ENCODE data around the gene PIGQ.

PIGQ gene

GRCh38 chr16:539901-540530, 29.8 kb upstream of the PIGQ start:
- in situ Hi-C loops (cut with HindIII; ENCODE audit: low pct_ligation_motif_present, low sequenced_read_pairs): no loop called here
- peaks cover 8% of the 10 kb centered on the region for H3K36me3 ChIP-seq (replicated peaks)
- H3K27me3 ChIP-seq (replicated peaks): no peaks in the 10 kb centered on the region
- peak; percentile 76 for DNase-seq
- peak overlapping the region; percentile 40 for H3K27ac ChIP-seq
- H3K4me3 ChIP-seq (ENCODE audit: low read depth, low read length): no peak overlapping the region
- TF ChIP-seq, protein P1, sequence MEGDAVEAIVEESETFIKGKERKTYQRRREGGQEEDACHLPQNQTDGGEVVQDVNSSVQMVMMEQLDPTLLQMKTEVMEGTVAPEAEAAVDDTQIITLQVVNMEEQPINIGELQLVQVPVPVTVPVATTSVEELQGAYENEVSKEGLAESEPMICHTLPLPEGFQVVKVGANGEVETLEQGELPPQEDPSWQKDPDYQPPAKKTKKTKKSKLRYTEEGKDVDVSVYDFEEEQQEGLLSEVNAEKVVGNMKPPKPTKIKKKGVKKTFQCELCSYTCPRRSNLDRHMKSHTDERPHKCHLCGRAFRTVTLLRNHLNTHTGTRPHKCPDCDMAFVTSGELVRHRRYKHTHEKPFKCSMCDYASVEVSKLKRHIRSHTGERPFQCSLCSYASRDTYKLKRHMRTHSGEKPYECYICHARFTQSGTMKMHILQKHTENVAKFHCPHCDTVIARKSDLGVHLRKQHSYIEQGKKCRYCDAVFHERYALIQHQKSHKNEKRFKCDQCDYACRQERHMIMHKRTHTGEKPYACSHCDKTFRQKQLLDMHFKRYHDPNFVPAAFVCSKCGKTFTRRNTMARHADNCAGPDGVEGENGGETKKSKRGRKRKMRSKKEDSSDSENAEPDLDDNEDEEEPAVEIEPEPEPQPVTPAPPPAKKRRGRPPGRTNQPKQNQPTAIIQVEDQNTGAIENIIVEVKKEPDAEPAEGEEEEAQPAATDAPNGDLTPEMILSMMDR (IDR thresholded peaks at IDR 0.05; ENCODE audit: low read depth, low read length, missing control alignments): peak; percentile 54

DNA sequence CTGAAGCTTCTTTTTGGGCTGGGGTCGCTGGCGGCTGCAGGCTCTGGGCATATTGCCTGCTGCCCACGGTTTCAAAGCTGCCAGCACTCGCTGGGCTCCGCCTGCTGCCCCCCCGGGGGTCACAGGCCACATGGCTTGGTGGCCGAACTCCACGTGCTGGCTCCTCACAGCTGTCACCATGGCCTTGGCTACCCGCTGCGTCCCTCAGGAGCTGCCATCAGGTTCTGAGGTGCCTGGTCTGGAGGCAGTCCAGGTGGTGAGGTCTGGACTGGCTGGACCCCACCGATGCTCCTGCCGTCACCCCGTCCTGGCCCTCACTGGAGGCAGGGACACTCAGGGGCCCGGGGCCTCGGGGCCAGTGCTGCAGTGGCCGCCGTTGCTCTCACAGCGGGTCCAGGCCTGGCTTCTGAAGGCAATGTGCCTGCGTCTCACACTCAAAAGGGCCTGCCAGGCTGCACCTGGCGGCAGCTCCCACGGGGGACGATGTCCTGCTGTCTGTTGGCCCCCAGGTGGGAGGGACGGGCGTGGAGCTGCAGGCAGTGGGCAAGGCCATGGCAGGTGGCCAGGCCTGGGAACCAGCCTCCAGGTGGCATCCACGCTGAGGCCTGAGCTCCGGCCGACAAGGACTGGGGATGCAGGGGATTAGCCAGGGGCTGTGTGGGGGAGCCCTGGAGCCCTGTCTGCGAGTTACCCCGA, 29.0 kb upstream of the PIGQ start:
- DNase-seq: no peak
- Histone ChIP-seq H3K36me3 (replicated peaks) (peaks cover 8% of the 10 kb centered on the region), H3K4me3 (ENCODE audit: low read depth, low read length) (no peak overlapping the region), H3K27me3 (replicated peaks) (no peaks in the 10 kb centered on the region), H3K27ac (no peak overlapping the region)
- TF ChIP-seq, protein P1 (IDR thresholded peaks at IDR 0.05; ENCODE audit: low read depth, low read length, missing control alignments): no peak
- in situ Hi-C loops (cut with HindIII; ENCODE audit: low pct_ligation_motif_present, low sequenced_read_pairs): no loop called here

DNA sequence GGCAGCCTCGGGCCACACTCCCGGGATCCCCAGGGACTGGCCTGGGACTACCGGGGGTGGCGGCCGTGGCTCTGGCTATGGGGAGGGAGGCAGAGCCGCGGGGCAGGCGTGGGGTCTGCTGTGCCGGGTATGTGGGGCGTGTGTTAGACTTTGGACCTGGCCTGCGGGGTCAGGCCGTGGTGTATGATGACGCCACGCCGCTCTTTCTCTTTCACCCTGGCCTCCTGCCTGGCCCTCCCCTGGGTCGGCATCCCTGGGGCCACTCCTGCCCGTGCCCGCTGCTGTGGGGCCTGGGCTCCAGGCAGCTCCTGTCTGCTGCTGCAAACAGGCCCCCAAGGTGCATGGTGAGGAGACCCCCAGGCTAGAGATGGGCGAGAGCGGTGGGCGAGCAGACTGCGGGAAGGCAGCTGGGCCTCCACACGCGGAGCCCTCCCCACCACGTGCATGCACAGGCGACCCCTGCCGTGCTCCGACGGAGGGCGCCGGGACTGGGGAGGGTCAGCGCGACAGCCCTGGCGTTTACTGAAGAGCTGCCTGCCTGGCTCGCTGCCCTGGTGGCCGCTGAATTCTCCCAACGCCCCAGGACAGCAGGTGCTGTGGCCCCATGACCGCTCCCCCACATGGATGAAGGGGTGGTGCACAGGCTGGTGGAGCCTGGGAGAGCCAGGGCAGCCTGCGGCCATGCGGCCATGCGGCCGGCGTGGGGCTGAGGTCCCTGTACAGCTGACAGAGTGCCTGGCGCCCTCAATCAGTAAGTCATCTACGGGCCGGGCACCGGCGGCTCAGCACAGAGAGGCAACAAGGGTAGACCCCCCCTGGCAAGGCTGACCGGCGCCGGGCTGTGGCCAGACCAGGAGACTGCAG, 26.2 kb upstream of the PIGQ start:
- no peaks in the 10 kb centered on the region for H3K27me3 ChIP-seq (replicated peaks)
- no peak overlapping the region for H3K27ac ChIP-seq
- DNase-seq: no peak
- in situ Hi-C loops (cut with HindIII; ENCODE audit: low pct_ligation_motif_present, low sequenced_read_pairs): no loop called here
- H3K4me3 ChIP-seq (ENCODE audit: low read depth, low read length): no peak overlapping the region
- TF ChIP-seq, protein P1 (IDR thresholded peaks at IDR 0.05; ENCODE audit: low read depth, low read length, missing control alignments): no peak
- H3K36me3 ChIP-seq (replicated peaks): peaks cover 16% of the 10 kb centered on the region

- H3K36me3 ChIP-seq (replicated peaks): peaks cover 21% of the 10 kb centered on the region
- no peaks in the 10 kb centered on the region for H3K27me3 ChIP-seq (replicated peaks)
- no peak for DNase-seq
- TF ChIP-seq, protein P1 (IDR thresholded peaks at IDR 0.05; ENCODE audit: low read depth, low read length, missing control alignments): no peak
- no peak overlapping the region for H3K4me3 ChIP-seq (ENCODE audit: low read depth, low read length)
- H3K27ac ChIP-seq: no peak overlapping the region
- in situ Hi-C loops (cut with HindIII; ENCODE audit: low pct_ligation_motif_present, low sequenced_read_pairs): no loop called here
These were observed 25.3 kb upstream of the PIGQ start for GRCh38 chr16:544517-544916.

DNA sequence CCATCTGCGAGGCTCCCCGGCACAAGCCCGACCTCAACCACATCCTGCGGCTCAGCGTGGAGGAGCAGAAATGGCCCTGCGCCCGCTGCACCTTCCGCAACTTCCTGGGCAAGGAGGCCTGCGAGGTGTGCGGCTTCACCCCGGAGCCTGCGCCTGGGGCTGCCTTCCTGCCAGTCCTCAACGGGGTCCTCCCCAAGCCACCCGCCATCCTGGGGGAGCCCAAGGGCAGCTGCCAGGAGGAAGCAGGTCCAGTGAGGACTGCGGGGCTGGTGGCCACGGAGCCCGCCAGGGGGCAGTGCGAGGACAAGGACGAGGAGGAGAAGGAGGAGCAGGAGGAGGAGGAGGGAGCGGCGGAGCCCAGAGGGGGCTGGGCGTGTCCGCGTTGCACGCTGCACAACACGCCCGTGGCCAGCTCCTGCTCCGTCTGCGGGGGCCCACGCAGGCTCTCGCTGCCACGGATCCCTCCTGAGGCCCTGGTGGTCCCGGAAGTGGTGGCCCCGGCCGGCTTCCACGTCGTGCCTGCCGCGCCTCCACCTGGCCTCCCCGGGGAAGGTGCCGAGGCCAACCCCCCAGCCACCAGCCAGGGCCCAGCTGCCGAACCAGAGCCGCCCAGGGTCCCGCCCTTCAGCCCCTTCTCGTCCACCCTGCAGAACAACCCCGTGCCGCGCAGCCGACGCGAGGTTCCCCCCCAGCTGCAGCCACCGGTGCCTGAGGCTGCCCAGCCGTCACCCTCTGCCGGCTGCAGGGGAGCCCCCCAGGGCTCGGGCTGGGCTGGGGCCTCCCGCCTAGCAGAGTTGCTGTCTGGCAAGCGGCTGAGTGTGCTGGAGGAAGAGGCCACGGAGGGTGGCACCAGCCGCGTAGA, 22.6 kb upstream of the PIGQ start:
- Histone ChIP-seq H3K4me3 (ENCODE audit: low read depth, low read length) (no peak overlapping the region), H3K36me3 (replicated peaks) (peaks cover 32% of the 10 kb centered on the region), H3K27me3 (replicated peaks) (no peaks in the 10 kb centered on the region), H3K27ac (no peak overlapping the region)
- in situ Hi-C loops (cut with HindIII; ENCODE audit: low pct_ligation_motif_present, low sequenced_read_pairs): no loop called here
- TF ChIP-seq, protein P1 (IDR thresholded peaks at IDR 0.05; ENCODE audit: low read depth, low read length, missing control alignments): peak; percentile 57
- DNase-seq: no peak
